ENCODE results near the gene GLA.

Gene GLA

GRCh38 chrX:101349193-101349562 is 58.5 kb downstream of the GLA start:
- no peak for DNase-seq (ENCODE audit: low read depth)

GRCh38 chrX:101348452-101349192 is 59.1 kb downstream of the GLA start, which contains the start of gene TIMM8A:
Gene TIMM8A (minus strand): TSS chrX:101348742. CDS start chrX:101348664, 78 bp downstream.
- DNase-seq (ENCODE audit: low read depth), result peak; percentile 46

- DNase-seq (ENCODE audit: low read depth), result no peak
Observed at GRCh38 chrX:101347859-101348451, 59.8 kb downstream of the GLA start.
